Epithelial cell of esophagus (primary cell): ENCODE data around the gene OR1D2.
A peak's percentile ranks its signal among the peaks of the same experiment; 100 is the strongest.
"Not testable (repeated sequence)": the region's sequence is repeated elsewhere in the genome, so short reads cannot be mapped to it uniquely, and the experiment has no call there.

Source experiments
- DNase-seq: peaks from one replicate; pipeline ENCODE4 v3.0.0; 2010; ENCODE audit warnings: low read depth
- H3K4me3 ChIP-seq: 2 replicates; pipeline ENCODE4 v1.5.1; 2011; ENCODE audit warnings: mild to moderate bottlenecking, low read length, control low read depth
- CTCF ChIP-seq: IDR thresholded peaks from 2 replicates; pipeline ENCODE4 v1.5.1; 2011; ENCODE audit warnings: low read depth, mild to moderate bottlenecking, low read length, control low read depth, inconsistent platforms; ENCODE audit not compliant: insufficient read depth; ENCODE audit errors: missing control alignments

Gene OR1D2

DNA sequence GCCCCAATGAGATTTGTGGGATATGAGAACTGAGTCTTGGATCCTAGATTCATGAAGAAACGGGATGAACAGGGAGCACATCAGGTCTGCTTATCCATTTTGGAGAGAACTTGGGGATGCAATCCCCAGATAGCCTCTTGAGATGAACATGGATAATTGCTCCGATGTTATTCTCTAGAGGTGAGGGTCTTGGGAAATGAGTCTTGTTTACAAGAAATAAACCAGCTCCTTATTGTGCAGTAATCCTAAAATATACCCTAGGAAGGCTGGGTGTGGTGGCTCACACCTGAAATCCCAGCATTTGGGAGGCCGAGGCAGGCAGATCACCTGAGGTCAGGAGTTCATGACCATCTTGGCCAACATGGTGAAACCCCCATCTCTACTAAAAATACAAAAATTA is at the start of gene OR1D2:
OR1D2 (minus strand) TSS at position 101 of the 400 bp plus-strand sequence. CDS start 11,426 bp downstream, outside the sequence.
- DNase-seq = no peak
- H3K4me3 ChIP-seq = no peak within 1 kb of the TSS
- TF ChIP-seq CTCF = no peak

DNA sequence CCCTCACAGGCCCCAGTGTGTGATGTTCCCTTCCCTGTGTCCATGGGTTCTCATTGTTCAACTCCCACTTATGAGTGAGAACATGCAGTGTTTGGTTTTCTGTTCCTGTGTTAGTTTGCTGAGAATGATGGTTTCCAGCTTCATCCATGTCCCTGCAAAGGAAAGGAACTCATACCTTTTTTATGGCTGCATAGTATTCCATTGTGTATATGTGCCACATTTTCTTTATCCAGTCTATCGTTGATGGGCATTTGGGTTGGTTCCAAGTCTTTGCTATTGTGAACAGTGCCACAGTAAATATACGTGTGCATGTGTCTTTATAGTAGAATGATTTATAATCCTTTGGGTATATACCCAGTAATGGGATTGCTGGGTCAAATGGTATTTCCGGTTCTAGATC is 33.3 kb upstream of the OR1D2 start:
- not testable (repeated sequence) for H3K4me3 ChIP-seq, DNase-seq

DNA sequence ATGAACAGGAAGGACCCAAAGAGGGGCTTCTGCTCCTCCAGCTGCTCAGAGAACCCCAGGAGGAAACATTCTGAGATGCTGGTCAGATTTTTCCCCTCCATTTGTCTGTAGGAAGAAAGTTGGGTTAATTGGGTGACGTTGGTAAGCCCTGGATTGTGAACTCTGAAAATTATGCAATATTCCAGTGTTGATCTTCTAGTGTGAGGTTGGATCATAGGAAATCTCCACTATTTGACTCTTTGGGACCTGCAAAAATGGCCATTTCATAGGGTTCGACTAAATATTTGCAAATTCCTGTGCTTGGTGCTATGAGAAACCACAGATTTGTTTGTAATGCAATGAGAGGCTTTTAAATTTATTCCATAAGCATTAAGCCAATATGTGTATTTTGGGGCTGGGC is 23.2 kb upstream of the OR1D2 start, which contains the start of gene OR1G1:
OR1G1 (minus strand) TSS at position 101 of the 400 bp plus-strand sequence; CDS start at position 101, 0 bp downstream.
- H3K4me3 ChIP-seq = no peak within 1 kb of the TSS
- DNase-seq = no peak
- TF ChIP-seq CTCF = no peak

- not testable (repeated sequence) for H3K4me3 ChIP-seq, DNase-seq
Observed at GRCh38 chr17:3073850-3074249, 30.4 kb downstream of the OR1D2 start.

- not testable (repeated sequence) for H3K4me3 ChIP-seq
- peak; percentile 12 for DNase-seq
Observed at GRCh38 chr17:3065192-3065591, 39.0 kb downstream of the OR1D2 start.

GRCh38 chr17:3063507-3063906 is 40.7 kb downstream of the OR1D2 start, which contains the start of gene OR1D5:
OR1D5 (minus strand) TSS chr17:3063607; CDS start chr17:3063607, 0 bp downstream.
- H3K4me3 ChIP-seq = not testable (repeated sequence)

GRCh38 chr17:3062824-3063377 is 41.3 kb downstream of the OR1D2 start:
- DNase-seq, H3K4me3 ChIP-seq: not testable (repeated sequence)

More at GRCh38 chr17:3063507-3063906, 40.7 kb downstream of the OR1D2 start, which contains the start of gene OR1D5:
- DNase-seq = not testable (repeated sequence)

DNA sequence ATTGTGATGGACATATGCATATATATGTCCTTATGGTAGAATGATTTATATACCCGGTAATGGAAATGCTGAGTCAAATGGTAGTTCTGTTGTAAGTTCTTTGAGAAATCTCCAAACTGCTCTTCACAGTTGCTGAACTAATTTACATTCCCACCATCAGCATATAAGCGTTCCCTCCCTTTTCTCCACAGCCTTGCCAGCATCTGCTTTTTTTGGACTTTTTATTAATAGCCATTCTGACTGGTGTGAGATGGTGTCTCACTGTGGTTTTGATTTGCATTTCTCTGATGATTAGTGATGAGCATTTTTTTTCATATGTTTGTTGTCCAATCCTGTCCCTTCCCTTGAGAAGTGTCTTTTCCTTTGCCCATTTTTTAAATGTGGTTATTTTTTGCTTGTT is 49.4 kb downstream of the OR1D2 start:
- DNase-seq, H3K4me3 ChIP-seq: not testable (repeated sequence)

GRCh38 chr17:3049705-3050295 is 54.4 kb downstream of the OR1D2 start:
- TF ChIP-seq CTCF = no peak
- peak overlapping the region; percentile 93 for H3K4me3 ChIP-seq
- DNase-seq = peak; percentile 55

DNA sequence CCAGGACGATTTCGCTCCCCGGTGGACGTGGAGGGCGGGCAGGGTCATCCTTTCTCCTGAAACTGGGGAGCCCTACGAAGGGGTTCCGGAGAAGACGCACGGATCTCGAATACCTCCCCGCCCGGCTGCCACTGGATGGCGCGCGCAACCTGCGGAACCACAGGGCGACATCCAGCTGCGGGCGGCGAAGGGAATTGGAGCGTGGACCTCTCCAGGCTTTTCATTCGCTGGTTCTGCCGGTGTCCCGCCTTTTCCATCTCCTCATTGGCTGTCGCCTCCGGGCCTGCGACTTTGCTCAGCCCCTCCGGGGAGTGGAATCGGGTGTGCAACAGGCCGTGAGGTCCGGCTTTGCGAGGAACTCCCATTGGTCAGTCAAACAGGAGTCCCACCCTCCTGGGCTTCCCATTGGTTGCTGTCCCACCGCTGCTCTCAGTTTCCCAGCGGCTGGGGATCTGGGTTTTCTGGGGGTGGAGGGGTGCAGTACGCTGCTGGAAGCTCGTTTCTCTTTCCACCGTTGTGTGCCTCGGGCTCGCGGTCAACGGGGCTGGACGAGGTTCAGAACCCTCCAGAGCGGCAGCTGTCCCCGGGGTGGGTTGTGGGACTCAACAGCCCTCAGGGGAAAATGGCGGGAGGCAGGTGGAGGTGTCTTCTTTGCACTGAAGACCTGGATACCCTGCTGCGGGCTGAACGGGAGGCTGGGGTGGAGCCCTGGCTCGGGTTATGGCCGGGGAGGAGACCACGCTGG is 55.3 kb downstream of the OR1D2 start:
- H3K4me3 ChIP-seq = peak overlapping the region; percentile 93
- DNase-seq = peak; percentile 99
- peak; percentile 73 for TF ChIP-seq CTCF
